ENCODE data around the gene ARMH3.

Gene ARMH3

GRCh38 chr10:101892782-101893391, 163.1 kb downstream of the ARMH3 start:
- no peak for DNase-seq

GRCh38 chr10:101889256-101890210, 166.4 kb downstream of the ARMH3 start:
- DNase-seq, result peak; percentile 87

GRCh38 chr10:101888251-101888949, 167.6 kb downstream of the ARMH3 start:
- DNase-seq, result no peak

GRCh38 chr10:101887775-101888174, 168.2 kb downstream of the ARMH3 start:
- no peak for DNase-seq

GRCh38 chr10:101886521-101887312, 169.3 kb downstream of the ARMH3 start:
- DNase-seq, result no peak

GRCh38 chr10:101881036-101881774, 174.8 kb downstream of the ARMH3 start:
- no peak for DNase-seq

- no peak for DNase-seq
Observed at GRCh38 chr10:101880232-101880573, 175.8 kb downstream of the ARMH3 start.

- DNase-seq, result no peak
Observed at GRCh38 chr10:101879456-101880231, 176.3 kb downstream of the ARMH3 start.

GRCh38 chr10:101878869-101879268, 177.1 kb downstream of the ARMH3 start:
- peak; percentile 37 for DNase-seq

- no peak for DNase-seq
Observed at GRCh38 chr10:101875068-101875688, 180.8 kb downstream of the ARMH3 start.

GRCh38 chr10:101874252-101874651, 181.7 kb downstream of the ARMH3 start:
- no peak for DNase-seq

- DNase-seq, result no peak
Observed at GRCh38 chr10:101867931-101868330, 188.0 kb downstream of the ARMH3 start.

- DNase-seq, result no peak
Observed at GRCh38 chr10:101859530-101859929, 196.4 kb downstream of the ARMH3 start.

GRCh38 chr10:101858723-101859500, 197.1 kb downstream of the ARMH3 start:
- DNase-seq, result no peak

- no peak for DNase-seq
Observed at GRCh38 chr10:101857802-101858476, 198.0 kb downstream of the ARMH3 start.

- DNase-seq, result no peak
Observed at GRCh38 chr10:101856626-101857025, 199.3 kb downstream of the ARMH3 start.

GRCh38 chr10:101851411-101852116, 204.4 kb downstream of the ARMH3 start:
- DNase-seq, result no peak

- no peak for DNase-seq
Observed at GRCh38 chr10:101850749-101851148, 205.2 kb downstream of the ARMH3 start.

GRCh38 chr10:101848894-101849351, 207.1 kb downstream of the ARMH3 start:
- no peak for DNase-seq

Measured in eye (tissue), 1 donor.